22Rv1 (cell line): ENCODE measurements around the gene STYXL1.

Experiments
- H3K27ac ChIP-seq: fragments of 450-650 bp; 2 replicates; pipeline ENCODE4 v1.5.1; 2017
- CTCF ChIP-seq: fragments of 450-650 bp; IDR thresholded peaks from 2 replicates; pipeline ENCODE4 v1.5.1; 2017; ENCODE audit warnings: mild to moderate bottlenecking
- ZFX ChIP-seq: fragments of 450-650 bp; IDR thresholded peaks from 2 replicates; pipeline ENCODE4 v1.6.1; 2017; ENCODE audit warnings: antibody characterized with exemption, borderline replicate concordance

The STYXL1 gene

GRCh38 chr7:75988568-75989499, 59.0 kb downstream of the STYXL1 start:
- no peak for TF ChIP-seq ZFX
- no peak for TF ChIP-seq CTCF
- 0 out of 2 replicates have a peak overlapping the region, but pooled peaks have one; percentile 31 for H3K27ac ChIP-seq

- peak overlapping the region; percentile 40 for H3K27ac ChIP-seq
- no peak for TF ChIP-seq CTCF
- TF ChIP-seq ZFX = no peak
Observed at GRCh38 chr7:75987805-75988567, 59.8 kb downstream of the STYXL1 start.

DNA sequence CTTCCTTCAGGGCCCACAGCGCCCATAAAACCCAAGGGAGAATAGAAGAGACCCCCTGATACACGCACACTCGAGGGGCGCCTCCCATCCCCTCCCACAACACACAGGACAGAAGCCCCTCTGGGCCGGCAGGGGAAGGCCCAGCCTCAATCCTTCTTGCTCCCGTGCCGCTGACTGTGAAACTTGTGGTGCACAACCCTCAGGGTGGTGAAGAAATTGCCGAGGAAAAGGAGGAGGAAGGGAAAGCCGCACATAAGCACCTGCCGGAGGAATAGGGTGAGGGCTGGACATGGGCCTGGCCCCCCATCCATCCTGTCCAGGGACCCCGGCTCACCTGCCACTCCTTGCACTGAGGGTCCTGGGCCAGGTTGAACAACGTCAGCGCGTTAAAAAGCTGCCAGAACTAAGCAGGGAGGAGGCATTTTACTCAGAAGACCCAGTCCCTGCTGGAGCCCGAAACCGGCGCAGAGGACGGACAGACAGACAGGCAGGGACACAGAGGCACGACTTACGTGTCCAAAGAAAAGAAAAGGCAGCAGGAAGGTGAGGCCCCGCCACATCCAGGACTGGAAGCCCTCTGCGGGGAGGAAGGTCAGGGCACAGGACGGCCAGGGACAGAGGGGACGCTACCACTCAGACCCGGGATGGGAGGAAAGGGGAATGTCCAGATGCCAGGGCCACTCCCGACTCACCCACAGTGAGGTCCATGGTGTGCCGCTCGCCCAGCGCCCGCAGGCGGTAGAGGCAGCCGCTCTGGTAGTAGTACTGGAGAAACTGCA, 60.6 kb downstream of the STYXL1 start:
- TF ChIP-seq ZFX (no peak), CTCF (no peak)
- peak overlapping the region; percentile 40 for H3K27ac ChIP-seq

DNA sequence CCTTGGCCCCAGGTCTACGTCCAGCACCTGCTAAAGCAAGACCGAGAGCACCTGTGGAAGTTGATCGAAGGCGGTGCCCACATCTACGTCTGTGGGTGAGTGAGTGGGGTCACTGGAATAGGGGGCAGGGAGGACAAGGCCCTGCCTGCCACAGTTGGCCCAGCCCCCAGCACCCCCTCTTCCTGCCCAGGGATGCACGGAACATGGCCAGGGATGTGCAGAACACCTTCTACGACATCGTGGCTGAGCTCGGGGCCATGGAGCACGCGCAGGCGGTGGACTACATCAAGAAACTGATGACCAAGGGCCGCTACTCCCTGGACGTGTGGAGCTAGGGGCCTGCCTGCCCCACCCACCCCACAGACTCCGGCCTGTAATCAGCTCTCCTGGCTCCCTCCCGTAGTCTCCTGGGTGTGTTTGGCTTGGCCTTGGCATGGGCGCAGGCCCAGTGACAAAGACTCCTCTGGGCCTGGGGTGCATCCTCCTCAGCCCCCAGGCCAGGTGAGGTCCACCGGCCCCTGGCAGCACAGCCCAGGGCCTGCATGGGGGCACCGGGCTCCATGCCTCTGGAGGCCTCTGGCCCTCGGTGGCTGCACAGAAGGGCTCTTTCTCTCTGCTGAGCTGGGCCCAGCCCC, 61.5 kb downstream of the STYXL1 start:
- H3K27ac ChIP-seq = peak overlapping the region; percentile 40
- TF ChIP-seq CTCF = no peak
- TF ChIP-seq ZFX = no peak

DNA sequence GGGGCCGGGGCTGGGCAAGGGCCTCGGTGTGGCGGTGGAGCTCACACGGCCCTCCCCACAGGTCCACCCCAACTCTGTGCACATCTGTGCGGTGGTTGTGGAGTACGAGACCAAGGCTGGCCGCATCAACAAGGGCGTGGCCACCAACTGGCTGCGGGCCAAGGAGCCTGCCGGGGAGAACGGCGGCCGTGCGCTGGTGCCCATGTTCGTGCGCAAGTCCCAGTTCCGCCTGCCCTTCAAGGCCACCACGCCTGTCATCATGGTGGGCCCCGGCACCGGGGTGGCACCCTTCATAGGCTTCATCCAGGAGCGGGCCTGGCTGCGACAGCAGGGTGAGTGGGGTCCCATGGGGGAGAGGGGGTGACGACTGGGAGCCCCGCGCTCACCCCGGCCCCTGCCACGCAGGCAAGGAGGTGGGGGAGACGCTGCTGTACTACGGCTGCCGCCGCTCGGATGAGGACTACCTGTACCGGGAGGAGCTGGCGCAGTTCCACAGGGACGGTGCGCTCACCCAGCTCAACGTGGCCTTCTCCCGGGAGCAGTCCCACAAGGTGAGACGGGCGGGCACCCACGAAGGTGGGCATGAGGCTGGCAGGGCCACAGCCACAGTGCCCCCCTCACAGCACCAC, 62.2 kb downstream of the STYXL1 start:
- TF ChIP-seq ZFX (no peak), CTCF (no peak)
- no peak overlapping the region for H3K27ac ChIP-seq

DNA sequence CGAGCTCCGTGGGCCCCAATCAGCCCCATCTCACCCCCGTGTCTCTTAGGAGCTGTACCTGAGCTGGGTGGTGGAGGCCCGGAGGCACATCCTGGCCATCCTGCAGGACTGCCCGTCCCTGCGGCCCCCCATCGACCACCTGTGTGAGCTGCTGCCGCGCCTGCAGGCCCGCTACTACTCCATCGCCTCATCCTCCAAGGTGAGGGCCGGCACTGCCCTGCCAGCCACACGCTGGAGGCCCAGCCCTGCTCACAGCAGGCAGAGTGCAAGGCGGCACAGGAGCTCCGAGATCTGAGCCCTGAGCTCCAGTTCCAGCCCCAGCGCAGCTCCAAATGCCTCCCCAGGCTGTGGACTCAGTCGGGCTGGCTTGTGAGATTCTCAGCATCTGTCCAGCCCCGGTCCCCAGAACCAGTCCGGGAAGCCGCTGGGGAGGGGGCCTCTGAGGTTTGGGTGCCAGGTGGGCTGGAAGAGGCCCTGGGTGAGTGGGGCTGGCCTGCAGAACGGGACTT, 62.7 kb downstream of the STYXL1 start:
- no peak overlapping the region for H3K27ac ChIP-seq
- TF ChIP-seq ZFX = no peak
- no peak for TF ChIP-seq CTCF
